ENCODE measurements around the gene BANK1. TPM values are rescaled to one million over a fixed set of nuclear protein-coding genes. Genes with fewer than 3 reads are reported as not detected.

The BANK1 gene
- total RNA-seq, 1 donor from 2014 or later, result 1.5 TPM

DNA sequence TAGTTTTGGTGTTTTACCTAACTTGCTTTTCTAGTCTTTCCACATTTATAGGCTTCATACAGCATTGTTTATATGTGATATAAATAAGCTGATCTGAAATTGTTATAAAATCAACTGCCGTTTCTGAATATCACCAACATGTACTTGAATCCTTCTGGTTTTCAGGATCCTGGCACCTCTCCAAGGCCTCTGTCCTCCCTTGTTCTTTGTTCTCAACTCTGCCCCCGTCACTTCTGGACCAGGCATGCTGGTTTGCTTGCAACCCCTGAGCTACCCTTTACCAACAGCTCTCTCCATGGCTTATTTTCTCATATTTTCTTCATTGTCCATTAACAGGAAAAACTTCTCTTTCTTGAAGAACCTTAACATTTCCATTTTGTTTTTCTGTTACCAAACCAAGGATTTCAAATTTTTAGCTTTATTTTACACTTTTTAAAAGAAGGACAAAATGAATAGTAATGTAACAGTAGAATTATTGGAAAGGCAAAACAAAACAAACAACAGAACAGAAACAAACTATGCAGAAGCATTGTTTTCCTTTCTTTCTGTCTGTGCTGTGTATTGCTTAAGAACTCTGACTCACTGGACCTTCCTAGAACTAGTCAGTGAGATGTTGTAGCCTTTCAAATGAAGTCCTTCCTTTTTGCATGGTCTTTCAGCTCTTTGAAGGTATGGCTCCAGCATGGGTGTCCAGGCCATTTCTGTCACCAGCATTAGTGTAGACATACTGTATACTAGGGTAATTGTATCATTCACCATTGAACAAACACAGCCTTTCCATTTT is 44.8 kb downstream of the BANK1 start:
- no peak overlapping the region for H3K27ac ChIP-seq
- H3K27me3 ChIP-seq, result no peaks in the 10 kb centered on the region
- no peaks in the 10 kb centered on the region for H3K4me1 ChIP-seq
- no peak for TF ChIP-seq CTCF (IDR thresholded peaks at IDR 0.05)
- no peak for TF ChIP-seq POLR2A (IDR thresholded peaks at IDR 0.05)
- no peak for TF ChIP-seq POLR2AphosphoS5 (IDR thresholded peaks at IDR 0.05; ENCODE audit: insufficient read depth in 1 of 2, low read depth in 1 of 2)
- no peak overlapping the region for H3K4me3 ChIP-seq
- no peaks in the 10 kb centered on the region for H3K36me3 ChIP-seq
- H3K9me3 ChIP-seq, result no peaks in the 10 kb centered on the region
- intact Hi-C loops (cut with DNase I), result no loop called here
- no peak for DNase-seq (ENCODE audit: extremely low spot score in 2 of 2)

DNA sequence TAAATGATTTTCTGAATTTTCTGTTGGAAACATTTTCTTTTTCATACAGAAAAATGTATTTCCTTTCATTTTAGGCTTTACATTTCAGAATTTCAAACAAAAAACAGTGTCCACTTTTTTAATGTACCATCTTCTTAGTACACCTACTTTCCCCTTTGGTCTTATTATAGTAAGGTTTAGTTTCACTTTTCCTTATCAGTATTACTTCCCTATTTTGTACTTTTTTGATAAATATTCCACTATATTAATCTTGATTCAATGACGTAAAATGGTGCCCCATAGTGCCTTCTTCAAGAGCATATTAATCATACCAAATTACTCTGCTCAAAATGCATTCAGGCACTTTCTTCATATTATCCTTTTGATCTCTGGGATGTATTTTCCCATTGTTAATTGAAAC is 52.5 kb downstream of the BANK1 start:
- no peaks in the 10 kb centered on the region for H3K27me3 ChIP-seq
- H3K27ac ChIP-seq, result no peak overlapping the region
- no peaks in the 10 kb centered on the region for H3K9me3 ChIP-seq
- TF ChIP-seq POLR2AphosphoS5 (IDR thresholded peaks at IDR 0.05; ENCODE audit: insufficient read depth in 1 of 2, low read depth in 1 of 2), result no peak
- no peak for TF ChIP-seq POLR2A (IDR thresholded peaks at IDR 0.05)
- no peak for TF ChIP-seq CTCF (IDR thresholded peaks at IDR 0.05)
- H3K4me1 ChIP-seq, result no peaks in the 10 kb centered on the region
- H3K4me3 ChIP-seq, result no peak overlapping the region
- H3K36me3 ChIP-seq, result no peaks in the 10 kb centered on the region
- intact Hi-C loops (cut with DNase I), result no loop called here
- no peak for DNase-seq (ENCODE audit: extremely low spot score in 2 of 2)

DNA sequence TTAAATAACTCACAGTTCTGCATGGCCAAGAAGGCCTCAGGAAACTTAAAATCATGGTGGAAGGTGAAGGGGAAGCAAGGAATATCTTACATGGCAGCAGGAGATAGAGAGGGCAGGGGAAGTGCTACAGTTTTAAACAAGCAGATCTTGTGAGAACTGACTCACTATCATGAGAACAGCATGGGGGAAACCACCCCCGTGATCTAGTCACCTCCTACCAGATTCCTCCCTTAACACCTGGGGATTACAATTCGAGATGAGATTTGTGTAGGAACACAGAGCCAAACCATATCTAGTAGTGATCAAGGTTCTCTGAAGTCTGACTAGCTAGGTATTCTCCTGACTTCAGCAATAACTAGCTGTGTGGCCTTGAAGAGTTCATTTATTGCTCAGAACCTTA is 56.0 kb downstream of the BANK1 start:
- TF ChIP-seq POLR2A (IDR thresholded peaks at IDR 0.05) (no peak), CTCF (IDR thresholded peaks at IDR 0.05) (no peak), POLR2AphosphoS5 (IDR thresholded peaks at IDR 0.05; ENCODE audit: insufficient read depth in 1 of 2, low read depth in 1 of 2) (no peak)
- intact Hi-C loops (cut with DNase I), result no loop called here

GRCh38 chr4:101850698-101851097 is 60.2 kb downstream of the BANK1 start:
- intact Hi-C loops (cut with DNase I), result no loop called here

More for the DNA sequence above, 56.0 kb downstream of the BANK1 start:
- Histone ChIP-seq H3K27ac (no peak overlapping the region), H3K4me1 (no peaks in the 10 kb centered on the region), H3K36me3 (no peaks in the 10 kb centered on the region), H3K27me3 (no peaks in the 10 kb centered on the region), H3K4me3 (no peak overlapping the region), H3K9me3 (no peaks in the 10 kb centered on the region)
- DNase-seq (ENCODE audit: extremely low spot score in 2 of 2), result no peak

More at GRCh38 chr4:101850698-101851097, 60.2 kb downstream of the BANK1 start:
- Histone ChIP-seq H3K4me1 (no peaks in the 10 kb centered on the region), H3K9me3 (no peaks in the 10 kb centered on the region), H3K27ac (no peak overlapping the region), H3K27me3 (no peaks in the 10 kb centered on the region), H3K4me3 (no peak overlapping the region), H3K36me3 (no peaks in the 10 kb centered on the region)
- no peak for DNase-seq (ENCODE audit: extremely low spot score in 2 of 2)
- TF ChIP-seq POLR2A (IDR thresholded peaks at IDR 0.05) (no peak), POLR2AphosphoS5 (IDR thresholded peaks at IDR 0.05; ENCODE audit: insufficient read depth in 1 of 2, low read depth in 1 of 2) (no peak), CTCF (IDR thresholded peaks at IDR 0.05) (no peak)

Data from vagina (tissue), 2 donors.